ENCODE results near the gene ARFGEF2. TPM values are rescaled to one million over a fixed set of nuclear protein-coding genes. Genes with fewer than 3 reads are reported as not detected.
"Not testable (repeated sequence)": the region's sequence is repeated elsewhere in the genome, so short reads cannot be mapped to it uniquely, and the experiment has no call there.

The ARFGEF2 gene
- total RNA-seq, 1 experiment from 2014 or later = 30.7 TPM

- DNase-seq (ENCODE audit: low spot score) = no peak
Observed at GRCh38 chr20:48951646-48952045, 30.1 kb downstream of the ARFGEF2 start.

DNA sequence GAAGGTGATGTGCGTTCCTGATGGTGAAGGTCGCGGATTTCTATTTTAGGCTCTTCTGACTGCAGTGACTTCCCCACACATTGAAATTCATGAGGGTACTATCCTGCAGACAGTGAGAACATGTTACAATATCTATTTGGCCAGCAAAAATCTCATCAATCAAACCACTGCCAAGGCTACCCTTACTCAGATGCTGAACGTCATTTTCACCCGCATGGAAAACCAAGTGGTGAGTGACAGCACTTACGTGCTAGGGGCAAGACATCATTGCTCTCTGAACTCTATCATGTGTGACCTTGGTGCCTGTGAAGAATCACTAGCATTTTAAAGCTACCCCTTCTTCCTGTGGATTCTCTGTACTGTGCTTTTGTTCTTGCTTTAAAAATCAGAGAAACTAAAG lies 31.1 kb downstream of the ARFGEF2 start:
- no peak for DNase-seq (ENCODE audit: low spot score)

DNA sequence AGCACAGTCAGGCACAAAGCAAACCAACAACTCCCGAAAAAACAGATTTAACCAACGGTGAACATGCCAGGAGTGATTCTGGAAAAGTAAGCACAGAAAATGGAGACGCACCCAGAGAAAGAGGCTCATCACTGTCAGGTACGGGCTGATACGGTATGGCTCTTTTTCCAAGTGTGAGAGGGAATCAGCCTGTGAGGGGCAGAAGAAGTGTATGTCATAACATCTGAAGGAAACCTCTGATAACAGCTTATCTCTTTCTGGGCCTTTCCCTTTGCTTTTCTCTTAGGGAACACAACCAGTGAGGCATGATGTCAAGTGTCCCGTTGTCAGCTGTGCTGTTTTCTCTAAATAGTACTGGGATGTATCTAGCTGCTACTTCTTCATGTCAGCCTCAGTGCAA lies 32.1 kb downstream of the ARFGEF2 start:
- no peak for DNase-seq (ENCODE audit: low spot score)

DNA sequence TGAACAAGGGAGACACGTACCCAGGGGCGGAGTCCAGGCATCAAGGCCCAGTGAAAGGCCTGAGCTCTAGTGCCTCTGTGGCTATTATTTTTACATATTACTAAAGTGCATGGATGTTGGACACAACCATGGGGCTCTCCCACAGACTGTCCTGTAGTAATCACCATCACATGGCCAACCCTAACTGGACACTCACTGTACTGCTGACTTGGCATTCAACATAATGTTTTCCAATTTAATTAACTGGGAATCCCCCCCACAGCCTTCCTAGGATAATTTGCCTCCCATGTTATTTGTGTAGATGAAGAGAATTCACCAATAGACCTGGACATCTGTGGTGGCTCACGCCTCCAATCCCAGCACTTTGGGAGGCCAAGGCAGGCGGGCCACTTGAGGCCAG lies 34.5 kb downstream of the ARFGEF2 start:
- DNase-seq (ENCODE audit: low spot score) = no peak

GRCh38 chr20:48957053-48957481 lies 35.6 kb downstream of the ARFGEF2 start:
- peak; percentile 29 for DNase-seq (ENCODE audit: low spot score)

DNA sequence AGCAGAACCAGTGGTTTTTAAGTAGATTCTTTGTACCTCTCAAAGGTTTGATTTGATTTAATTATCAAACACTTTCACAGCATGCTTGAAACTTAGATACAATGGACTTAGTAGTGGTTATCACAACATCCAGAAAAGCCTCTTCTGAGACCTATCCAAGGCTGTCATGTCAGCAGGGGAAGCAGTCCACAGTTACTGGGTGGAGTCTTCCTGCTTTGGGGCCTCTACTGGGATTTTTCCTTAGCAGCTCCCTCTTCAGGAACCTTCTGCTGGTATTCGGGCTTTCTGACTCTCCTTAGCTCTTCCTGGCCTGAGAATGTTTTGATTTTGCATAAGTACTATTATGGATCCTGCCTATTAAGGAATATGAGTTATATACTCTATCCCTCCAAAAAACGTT lies 36.0 kb downstream of the ARFGEF2 start:
- DNase-seq (ENCODE audit: low spot score) = no peak

- no peak for DNase-seq (ENCODE audit: low spot score)
Observed at GRCh38 chr20:48958743-48959142, 37.2 kb downstream of the ARFGEF2 start.

DNA sequence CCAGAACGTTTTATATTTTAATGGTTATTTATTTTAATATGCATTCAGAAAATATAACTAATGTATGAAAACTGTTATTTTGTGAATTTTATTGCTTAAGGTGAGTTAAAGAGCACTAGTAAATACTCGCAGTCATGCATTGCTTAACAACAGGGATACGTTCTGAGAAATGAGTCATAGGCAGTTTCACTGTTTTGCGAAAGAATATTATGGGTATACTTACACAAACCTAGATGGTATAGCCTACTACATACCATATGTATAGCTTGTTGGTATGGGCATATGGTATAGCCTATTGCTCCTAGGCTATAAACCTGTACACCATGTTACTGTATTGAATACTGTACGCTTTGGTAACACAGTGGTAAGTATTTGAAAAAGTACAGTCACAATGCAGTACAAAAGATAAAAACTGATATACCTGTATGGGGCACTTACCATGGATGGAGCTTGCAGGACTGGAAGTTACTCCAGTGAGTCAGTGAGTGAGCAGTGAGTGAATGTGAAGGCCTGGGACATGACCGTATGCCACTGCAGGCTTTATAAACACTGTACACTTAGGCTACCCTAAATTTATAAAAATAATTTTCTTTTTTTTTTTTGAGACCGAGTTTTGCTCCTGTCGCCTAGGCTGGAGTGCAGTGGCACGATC lies 38.5 kb downstream of the ARFGEF2 start:
- no peak for DNase-seq (ENCODE audit: low spot score)

GRCh38 chr20:48962421-48962820 lies 40.9 kb downstream of the ARFGEF2 start:
- no peak for DNase-seq (ENCODE audit: low spot score)

DNA sequence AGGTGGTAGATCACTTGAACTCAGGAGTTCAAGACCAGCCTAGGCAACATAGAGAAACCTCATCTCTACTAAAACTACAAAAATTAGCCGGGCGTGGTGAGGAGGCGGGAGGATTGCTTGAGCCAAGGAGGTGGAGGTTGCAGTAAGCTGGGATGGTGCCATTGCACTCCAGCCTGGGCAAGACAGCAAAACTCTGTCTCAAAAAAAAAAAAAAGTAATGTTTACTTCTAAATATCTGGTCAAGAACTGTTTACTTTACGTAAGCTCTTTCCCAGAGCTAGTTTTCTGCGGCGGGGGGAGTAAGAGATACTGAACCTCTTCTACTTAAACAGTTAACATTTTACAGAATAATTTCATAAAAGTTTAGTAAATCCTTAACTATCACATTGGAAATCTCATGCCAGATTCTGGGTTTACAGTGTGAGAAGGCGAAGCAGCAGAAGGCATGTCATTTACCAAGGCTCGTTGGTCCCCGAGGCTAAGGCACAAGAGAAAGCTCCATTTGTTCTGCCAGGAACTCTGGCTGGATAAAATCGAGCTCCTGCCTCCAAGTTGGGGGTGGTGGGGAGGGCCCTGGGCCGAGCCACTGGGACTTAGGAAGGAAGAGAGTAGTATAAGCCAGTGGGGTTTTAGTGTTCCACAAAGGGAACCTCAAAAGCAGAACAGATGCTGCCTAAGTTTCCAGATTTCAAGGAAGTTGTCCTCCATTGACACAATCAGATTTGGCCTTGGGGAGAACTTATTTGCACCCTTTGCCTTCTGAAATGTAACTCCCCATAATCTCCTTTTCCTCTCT lies 41.7 kb downstream of the ARFGEF2 start:
- DNase-seq (ENCODE audit: low spot score) = no peak

- no peak for DNase-seq (ENCODE audit: low spot score)
Observed at GRCh38 chr20:48965189-48965910, 43.8 kb downstream of the ARFGEF2 start.

DNA sequence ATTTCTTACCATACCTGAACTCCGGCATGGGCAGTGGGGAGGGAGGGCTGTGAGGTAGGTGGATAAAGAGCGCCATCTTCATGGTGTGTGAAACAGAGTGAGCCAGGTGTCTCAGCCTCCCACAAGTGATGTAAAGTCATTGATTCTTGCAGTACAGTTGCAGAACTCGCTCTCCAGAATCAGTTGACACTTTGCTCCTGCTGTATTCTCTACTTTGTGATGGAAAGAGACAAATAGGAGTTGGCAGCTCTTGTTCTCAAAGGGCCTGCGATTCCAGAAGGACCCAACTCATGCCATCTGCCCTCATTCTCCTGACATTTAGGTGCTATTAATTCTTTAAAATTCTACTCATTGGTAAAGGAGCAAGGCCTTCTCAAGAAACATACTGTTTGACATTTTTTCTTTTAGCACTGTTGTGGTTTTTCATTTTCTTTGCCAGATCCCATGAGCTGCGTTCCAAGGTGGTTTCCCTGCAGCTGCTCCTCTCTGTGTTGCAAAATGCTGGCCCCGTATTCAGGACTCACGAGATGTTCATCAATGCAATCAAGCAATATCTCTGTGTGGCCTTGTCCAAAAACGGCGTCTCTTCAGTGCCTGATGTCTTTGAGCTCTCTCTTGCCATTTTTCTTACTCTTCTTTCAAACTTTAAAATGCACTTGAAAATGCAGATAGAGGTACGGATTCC lies 49.3 kb downstream of the ARFGEF2 start:
- DNase-seq (ENCODE audit: low spot score) = no peak

GRCh38 chr20:48971956-48972355 lies 50.4 kb downstream of the ARFGEF2 start:
- no peak for DNase-seq (ENCODE audit: low spot score)

GRCh38 chr20:48972816-48973215 lies 51.3 kb downstream of the ARFGEF2 start:
- DNase-seq (ENCODE audit: low spot score) = no peak

DNA sequence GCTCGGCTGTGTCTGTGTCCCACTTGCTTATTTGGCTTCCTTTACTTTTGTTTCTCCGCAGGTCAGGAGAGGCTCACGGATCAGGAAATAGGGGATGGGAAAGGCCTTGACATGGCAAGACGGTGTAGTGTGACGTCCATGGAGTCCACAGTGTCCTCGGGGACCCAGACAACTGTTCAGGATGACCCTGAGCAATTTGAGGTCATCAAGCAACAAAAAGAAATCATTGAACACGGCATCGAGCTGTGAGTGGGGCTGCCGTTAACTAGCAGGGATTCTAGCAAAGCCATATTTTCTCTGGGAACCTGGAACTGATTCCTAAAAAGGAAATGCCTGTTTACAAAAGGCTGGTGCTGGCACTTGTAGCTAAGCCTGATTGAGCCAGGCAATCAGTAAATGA lies 54.4 kb downstream of the ARFGEF2 start:
- DNase-seq (ENCODE audit: low spot score) = no peak

DNA sequence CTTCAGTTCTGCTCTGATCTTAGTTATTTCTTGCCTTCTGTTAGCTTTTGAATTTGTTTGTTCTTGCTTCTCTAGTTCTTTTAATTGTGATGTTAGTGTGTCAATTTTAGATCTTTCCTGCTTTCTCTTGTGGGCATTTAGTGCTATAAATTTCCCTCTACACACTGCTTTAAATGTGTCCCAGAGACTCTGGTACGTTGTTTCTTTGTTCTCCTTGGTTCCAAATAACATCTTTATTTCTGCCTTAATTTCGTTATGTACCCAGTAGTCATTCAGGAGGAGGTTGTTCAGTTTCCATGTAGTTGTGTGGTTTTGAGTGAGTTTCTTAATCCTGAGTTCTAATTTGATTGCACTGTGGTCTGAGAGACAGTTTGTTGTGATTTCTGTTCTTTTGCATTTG lies 58.5 kb downstream of the ARFGEF2 start:
- DNase-seq (ENCODE audit: low spot score) = not testable (repeated sequence)

GRCh38 chr20:48983423-48984400 lies 62.2 kb downstream of the ARFGEF2 start:
- DNase-seq (ENCODE audit: low spot score) = peak; percentile 98

DNA sequence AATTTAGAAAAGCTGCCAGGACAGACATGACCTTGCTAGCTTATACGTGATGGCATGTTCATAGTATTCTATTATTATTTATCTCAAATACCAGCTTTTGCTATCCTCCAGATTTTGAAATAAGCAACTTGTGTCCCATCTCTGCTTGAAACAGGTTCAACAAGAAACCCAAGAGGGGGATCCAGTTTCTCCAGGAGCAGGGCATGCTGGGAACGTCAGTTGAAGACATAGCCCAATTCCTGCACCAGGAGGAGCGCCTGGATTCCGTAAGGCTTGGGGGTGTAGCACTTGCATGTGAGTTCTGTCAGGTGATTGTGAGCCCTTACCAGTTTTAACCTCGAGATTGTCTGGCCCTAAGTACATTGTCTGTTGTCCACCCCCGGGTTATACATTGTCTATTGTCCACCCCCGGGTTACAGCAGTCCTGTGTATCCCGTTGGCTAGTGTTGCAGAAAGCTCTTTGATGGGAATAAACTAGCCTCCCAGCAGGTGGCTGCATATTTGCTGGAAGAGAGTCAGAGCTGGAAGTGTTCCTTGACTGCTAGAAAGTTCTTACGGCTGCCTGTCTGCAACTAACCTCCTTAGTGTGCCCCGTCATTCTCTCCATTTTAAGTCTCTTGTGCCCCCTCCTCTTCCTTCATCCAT lies 63.2 kb downstream of the ARFGEF2 start:
- DNase-seq (ENCODE audit: low spot score) = peak; percentile 27

DNA sequence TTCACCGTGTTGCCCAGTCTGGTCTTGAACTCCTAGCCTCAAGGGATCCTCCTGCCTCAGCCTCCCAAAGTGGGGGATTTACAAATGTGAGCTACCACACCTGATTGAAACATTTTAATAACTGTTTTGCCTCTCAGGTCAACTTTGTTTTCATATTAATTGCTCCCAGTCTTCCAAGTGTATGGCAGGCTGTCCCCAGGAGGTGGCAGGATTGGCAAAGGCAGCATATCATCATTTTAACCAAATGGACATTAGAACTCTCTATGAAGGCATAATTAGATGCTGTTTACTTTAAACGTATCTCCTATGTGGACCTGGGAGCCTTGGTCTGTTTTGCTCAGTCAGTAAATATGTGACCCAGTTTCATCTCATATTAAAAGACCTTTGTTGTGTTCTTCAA lies 65.4 kb downstream of the ARFGEF2 start:
- DNase-seq (ENCODE audit: low spot score) = no peak

DNA sequence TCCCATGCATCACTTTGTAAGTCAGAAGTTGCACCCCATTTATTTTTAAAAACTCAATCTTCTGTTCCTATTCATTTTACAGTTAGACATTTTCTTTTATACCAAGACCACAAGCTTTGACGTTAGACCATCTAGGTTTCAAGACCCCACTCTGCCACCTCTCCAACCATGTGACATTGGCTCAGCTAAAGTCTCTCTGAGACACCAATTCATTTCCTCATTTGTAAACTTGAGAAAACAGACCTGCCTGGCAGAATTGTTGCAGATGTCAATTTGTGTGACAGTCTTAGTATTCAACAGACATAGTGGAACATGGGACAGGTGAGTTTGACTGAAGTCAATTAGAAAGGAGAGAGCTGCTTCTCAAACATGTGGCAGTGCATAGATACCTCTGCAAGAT lies 69.0 kb downstream of the ARFGEF2 start:
- no peak for DNase-seq (ENCODE audit: low spot score)

All from A172 (cell line).